ENCODE measurements around the gene PDGFRB.

DNA sequence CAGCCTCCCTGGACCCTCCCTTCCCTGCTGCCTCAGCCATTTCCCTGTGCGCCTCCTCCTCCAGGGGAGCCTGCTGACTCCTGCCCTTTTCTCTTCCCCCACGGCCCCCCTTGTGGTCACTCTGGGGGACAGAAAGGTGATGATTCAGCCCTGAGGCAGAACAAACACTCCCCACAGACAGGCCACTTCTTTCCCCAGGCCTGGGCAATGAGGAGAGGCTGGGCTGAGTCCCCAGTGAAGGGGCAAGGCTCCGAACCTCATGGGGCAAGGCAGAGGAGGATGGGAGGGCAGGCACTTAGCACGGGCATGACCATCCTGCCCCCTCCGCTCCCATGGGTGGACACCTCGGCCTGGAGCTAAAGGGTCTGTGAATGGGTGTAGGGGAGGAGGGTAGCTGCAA, 90.3 kb downstream of the PDGFRB start:
- TF ChIP-seq, protein P1, sequence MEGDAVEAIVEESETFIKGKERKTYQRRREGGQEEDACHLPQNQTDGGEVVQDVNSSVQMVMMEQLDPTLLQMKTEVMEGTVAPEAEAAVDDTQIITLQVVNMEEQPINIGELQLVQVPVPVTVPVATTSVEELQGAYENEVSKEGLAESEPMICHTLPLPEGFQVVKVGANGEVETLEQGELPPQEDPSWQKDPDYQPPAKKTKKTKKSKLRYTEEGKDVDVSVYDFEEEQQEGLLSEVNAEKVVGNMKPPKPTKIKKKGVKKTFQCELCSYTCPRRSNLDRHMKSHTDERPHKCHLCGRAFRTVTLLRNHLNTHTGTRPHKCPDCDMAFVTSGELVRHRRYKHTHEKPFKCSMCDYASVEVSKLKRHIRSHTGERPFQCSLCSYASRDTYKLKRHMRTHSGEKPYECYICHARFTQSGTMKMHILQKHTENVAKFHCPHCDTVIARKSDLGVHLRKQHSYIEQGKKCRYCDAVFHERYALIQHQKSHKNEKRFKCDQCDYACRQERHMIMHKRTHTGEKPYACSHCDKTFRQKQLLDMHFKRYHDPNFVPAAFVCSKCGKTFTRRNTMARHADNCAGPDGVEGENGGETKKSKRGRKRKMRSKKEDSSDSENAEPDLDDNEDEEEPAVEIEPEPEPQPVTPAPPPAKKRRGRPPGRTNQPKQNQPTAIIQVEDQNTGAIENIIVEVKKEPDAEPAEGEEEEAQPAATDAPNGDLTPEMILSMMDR (IDR thresholded peaks at IDR 0.05): no peak
- TF ChIP-seq POLR2AphosphoS5 (IDR thresholded peaks at IDR 0.05): no peak
